COR-L47 (cell line): ENCODE measurements around the gene ASS1.
A peak's percentile ranks its signal among the peaks of the same experiment; 100 is the strongest.
"Not testable (repeated sequence)": the region's sequence is repeated elsewhere in the genome, so short reads cannot be mapped to it uniquely, and the experiment has no call there.

ENCODE experiments used
- DNase-seq: peaks from one replicate; lab custom pipeline; 2025; lab: John Stamatoyannopoulos, UW

Gene ASS1

GRCh38 chr9:130444565-130445221 lies at the start of gene ASS1:
TSS of gene ASS1 (plus strand) at chr9:130444961. CDS start at chr9:130452229, 7,268 bp downstream.
- peak; percentile 66 for DNase-seq

- DNase-seq = no peak
Measured at GRCh38 chr9:130395810-130396435, 48.8 kb upstream of the ASS1 start.

GRCh38 chr9:130396581-130396980 lies 48.2 kb upstream of the ASS1 start:
- DNase-seq = no peak

GRCh38 chr9:130398487-130399240 lies 46.1 kb upstream of the ASS1 start:
- DNase-seq = no peak

- DNase-seq = no peak
Measured at GRCh38 chr9:130399768-130400167, 45.0 kb upstream of the ASS1 start.

GRCh38 chr9:130400870-130401269 lies 43.9 kb upstream of the ASS1 start:
- no peak for DNase-seq

- not testable (repeated sequence) for DNase-seq
Measured at GRCh38 chr9:130401742-130402141, 43.0 kb upstream of the ASS1 start.

GRCh38 chr9:130402243-130402642 lies 42.5 kb upstream of the ASS1 start:
- no peak for DNase-seq

- no peak for DNase-seq
Measured at GRCh38 chr9:130402645-130403440, 41.9 kb upstream of the ASS1 start.

- no peak for DNase-seq
Measured at GRCh38 chr9:130405657-130406257, 39.0 kb upstream of the ASS1 start.

- no peak for DNase-seq
Measured at GRCh38 chr9:130406278-130406895, 38.4 kb upstream of the ASS1 start.

- DNase-seq = no peak
Measured at GRCh38 chr9:130407916-130408663, 36.7 kb upstream of the ASS1 start.

GRCh38 chr9:130408669-130409068 lies 36.1 kb upstream of the ASS1 start:
- DNase-seq = no peak

GRCh38 chr9:130409246-130409645 lies 35.5 kb upstream of the ASS1 start:
- DNase-seq = no peak

- no peak for DNase-seq
Measured at GRCh38 chr9:130410443-130410842, 34.3 kb upstream of the ASS1 start.

GRCh38 chr9:130411566-130411915 lies 33.2 kb upstream of the ASS1 start:
- no peak for DNase-seq

GRCh38 chr9:130414081-130414731 lies 30.6 kb upstream of the ASS1 start:
- DNase-seq = peak; percentile 29

- DNase-seq = no peak
Measured at GRCh38 chr9:130414910-130415746, 29.6 kb upstream of the ASS1 start.

GRCh38 chr9:130417602-130418001 lies 27.2 kb upstream of the ASS1 start:
- no peak for DNase-seq
